ENCODE data around the gene SLC35E1.
"Not testable (repeated sequence)": the region's sequence is repeated elsewhere in the genome, so short reads cannot be mapped to it uniquely, and the experiment has no call there.

Gene SLC35E1

GRCh38 chr19:16581145-16581970 is 9.1 kb upstream of the SLC35E1 start:
- DNase-seq (ENCODE audit: low spot score), result no peak

GRCh38 chr19:16579381-16579780 is 7.2 kb upstream of the SLC35E1 start:
- DNase-seq (ENCODE audit: low spot score), result no peak

- DNase-seq (ENCODE audit: low spot score), result no peak
These were observed 5.3 kb upstream of the SLC35E1 start for GRCh38 chr19:16577531-16577985.

GRCh38 chr19:16576690-16577530 is 4.7 kb upstream of the SLC35E1 start:
- DNase-seq (ENCODE audit: low spot score), result no peak

GRCh38 chr19:16575861-16576689 is 3.9 kb upstream of the SLC35E1 start:
- no peak for DNase-seq (ENCODE audit: low spot score)

GRCh38 chr19:16575282-16575681 is 3.1 kb upstream of the SLC35E1 start:
- no peak for DNase-seq (ENCODE audit: low spot score)

GRCh38 chr19:16573925-16574324 is 1.7 kb upstream of the SLC35E1 start:
- no peak for DNase-seq (ENCODE audit: low spot score)

- no peak for DNase-seq (ENCODE audit: low spot score)
These were observed 1.1 kb upstream of the SLC35E1 start for GRCh38 chr19:16573296-16573695.

GRCh38 chr19:16571822-16572331 is 338 bp downstream of the SLC35E1 start:
- DNase-seq (ENCODE audit: low spot score), result peak; percentile 26

- DNase-seq (ENCODE audit: low spot score), result peak; percentile 54
These were observed 932 bp downstream of the SLC35E1 start for GRCh38 chr19:16571283-16571682.

GRCh38 chr19:16569609-16570320 is 2.5 kb downstream of the SLC35E1 start:
- DNase-seq (ENCODE audit: low spot score), result no peak

- DNase-seq (ENCODE audit: low spot score), result no peak
These were observed 5.5 kb downstream of the SLC35E1 start for GRCh38 chr19:16566702-16567101.

- no peak for DNase-seq (ENCODE audit: low spot score)
These were observed 6.1 kb downstream of the SLC35E1 start for GRCh38 chr19:16566161-16566560.

GRCh38 chr19:16564842-16565241 is 7.4 kb downstream of the SLC35E1 start:
- no peak for DNase-seq (ENCODE audit: low spot score)

- DNase-seq (ENCODE audit: low spot score), result no peak
These were observed 9.6 kb downstream of the SLC35E1 start for GRCh38 chr19:16562608-16563025.

- DNase-seq (ENCODE audit: low spot score), result no peak
These were observed 10.8 kb downstream of the SLC35E1 start for GRCh38 chr19:16561382-16561781.

GRCh38 chr19:16559780-16560276 is 12.4 kb downstream of the SLC35E1 start:
- DNase-seq (ENCODE audit: low spot score), result no peak

GRCh38 chr19:16554776-16555175 is 17.4 kb downstream of the SLC35E1 start:
- DNase-seq (ENCODE audit: low spot score), result no peak

GRCh38 chr19:16551902-16552301 is 20.3 kb downstream of the SLC35E1 start:
- not testable (repeated sequence) for DNase-seq (ENCODE audit: low spot score)

- DNase-seq (ENCODE audit: low spot score), result no peak
These were observed 23.3 kb downstream of the SLC35E1 start for GRCh38 chr19:16548956-16549355.

Measured in hepatic stellate cell (primary cell).